Inflammatory macrophage treated with lipopolysaccharide for 4 hours (primary cell): ENCODE measurements around the gene KCNJ3.

Experiments
- DNase-seq: peaks from one replicate; pipeline ENCODE4 v3.0.0-alpha.2; 2020

KCNJ3 gene, protein sequence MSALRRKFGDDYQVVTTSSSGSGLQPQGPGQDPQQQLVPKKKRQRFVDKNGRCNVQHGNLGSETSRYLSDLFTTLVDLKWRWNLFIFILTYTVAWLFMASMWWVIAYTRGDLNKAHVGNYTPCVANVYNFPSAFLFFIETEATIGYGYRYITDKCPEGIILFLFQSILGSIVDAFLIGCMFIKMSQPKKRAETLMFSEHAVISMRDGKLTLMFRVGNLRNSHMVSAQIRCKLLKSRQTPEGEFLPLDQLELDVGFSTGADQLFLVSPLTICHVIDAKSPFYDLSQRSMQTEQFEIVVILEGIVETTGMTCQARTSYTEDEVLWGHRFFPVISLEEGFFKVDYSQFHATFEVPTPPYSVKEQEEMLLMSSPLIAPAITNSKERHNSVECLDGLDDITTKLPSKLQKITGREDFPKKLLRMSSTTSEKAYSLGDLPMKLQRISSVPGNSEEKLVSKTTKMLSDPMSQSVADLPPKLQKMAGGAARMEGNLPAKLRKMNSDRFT

DNA sequence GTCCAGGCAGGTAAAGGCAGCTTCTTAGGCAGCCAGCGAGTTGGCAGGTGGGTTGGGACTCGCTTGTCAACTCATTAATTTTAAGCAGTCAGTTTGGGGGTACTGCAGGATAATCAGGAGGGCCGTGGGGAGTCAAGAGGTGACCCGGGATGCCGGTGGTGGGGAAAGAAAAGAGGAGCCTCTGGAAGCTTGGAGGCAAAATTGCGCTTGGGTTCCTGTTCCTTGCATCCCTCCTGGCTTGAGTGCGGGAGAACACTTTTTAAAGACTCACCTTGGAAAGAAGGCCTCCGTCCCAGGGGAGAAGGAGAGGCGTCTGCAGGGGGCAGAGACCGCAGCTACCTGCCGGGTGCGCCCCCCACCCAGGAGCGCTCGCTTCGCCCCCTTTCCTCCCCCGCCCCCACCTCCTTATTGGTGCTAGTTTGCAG lies at the start of gene KCNJ3:
KCNJ3 (plus strand) TSS at position 400 of the 425 bp plus-strand sequence. CDS start 81 bp downstream, outside the sequence.
- no peak for DNase-seq

DNA sequence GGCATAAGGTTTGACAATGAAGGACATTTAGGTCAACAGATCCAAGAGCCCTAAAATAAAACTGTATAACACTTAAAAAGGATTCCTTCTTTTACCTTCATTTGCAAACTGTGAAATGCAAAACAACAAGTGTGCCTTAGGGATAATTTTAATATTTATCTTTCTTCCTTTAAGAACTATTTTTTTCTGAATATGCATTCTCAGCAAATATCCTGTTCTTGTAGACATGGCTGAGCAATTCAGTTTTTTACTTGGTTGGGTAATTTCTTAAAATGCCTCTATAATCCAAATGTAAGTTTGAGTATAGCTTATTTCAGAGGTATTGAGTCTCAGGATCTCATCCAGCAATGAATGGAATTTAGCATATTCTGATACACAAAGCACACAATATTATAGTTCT lies 43.0 kb upstream of the KCNJ3 start:
- DNase-seq = no peak

DNA sequence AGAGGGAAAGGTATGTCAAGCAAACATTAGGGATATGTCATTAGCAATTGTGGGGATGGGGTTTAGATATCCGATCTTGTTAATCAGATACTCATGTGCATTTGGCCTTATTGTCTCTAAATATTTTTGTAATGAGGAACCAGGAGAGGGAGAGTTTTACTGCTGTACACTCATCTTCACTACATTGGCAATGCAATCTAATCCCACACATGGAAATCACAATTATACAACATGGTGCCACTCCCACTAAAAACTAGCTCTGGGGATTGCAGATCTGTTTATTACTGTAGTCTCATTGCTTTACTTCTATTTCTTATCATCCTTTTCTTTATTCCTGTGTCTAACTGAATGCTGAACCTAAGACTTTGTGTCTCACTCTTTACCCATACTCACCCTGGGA lies 39.6 kb upstream of the KCNJ3 start:
- no peak for DNase-seq

DNA sequence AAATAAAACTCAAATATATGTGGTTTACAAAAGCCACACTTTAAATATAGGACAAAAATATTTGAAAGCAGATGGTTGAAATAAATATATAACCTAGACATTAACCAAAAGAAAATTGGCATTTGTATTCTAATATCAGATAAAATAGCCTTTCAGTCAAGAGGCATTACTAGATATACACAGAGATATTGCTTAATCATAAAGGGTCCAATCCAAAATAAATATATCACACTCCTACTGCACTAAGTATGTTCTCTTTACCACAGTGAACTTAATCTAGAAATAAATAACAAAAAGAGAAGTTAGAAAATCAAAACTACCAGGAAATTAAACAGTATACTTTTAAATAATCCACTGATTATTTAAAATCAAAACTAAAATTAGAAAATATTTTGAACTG lies 34.2 kb upstream of the KCNJ3 start:
- no peak for DNase-seq

DNA sequence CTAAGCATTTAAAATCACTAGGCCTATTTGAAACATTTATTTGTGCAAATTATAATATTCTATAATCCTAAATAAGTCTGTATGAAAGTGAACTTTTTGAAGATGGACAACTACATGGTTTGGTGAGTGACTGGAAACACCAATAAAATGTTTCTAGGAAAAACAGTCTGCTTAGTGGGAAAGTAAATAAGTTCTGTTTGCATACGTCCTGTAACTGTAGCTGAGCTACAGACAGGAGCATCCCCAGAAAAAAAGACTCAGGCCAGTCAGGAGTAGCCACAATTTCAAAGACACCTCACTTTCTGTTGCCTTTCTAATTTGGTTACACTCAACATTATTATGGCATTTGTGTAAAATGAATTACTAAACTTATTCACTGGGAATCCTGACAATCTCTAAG lies 28.4 kb upstream of the KCNJ3 start:
- DNase-seq = no peak

DNA sequence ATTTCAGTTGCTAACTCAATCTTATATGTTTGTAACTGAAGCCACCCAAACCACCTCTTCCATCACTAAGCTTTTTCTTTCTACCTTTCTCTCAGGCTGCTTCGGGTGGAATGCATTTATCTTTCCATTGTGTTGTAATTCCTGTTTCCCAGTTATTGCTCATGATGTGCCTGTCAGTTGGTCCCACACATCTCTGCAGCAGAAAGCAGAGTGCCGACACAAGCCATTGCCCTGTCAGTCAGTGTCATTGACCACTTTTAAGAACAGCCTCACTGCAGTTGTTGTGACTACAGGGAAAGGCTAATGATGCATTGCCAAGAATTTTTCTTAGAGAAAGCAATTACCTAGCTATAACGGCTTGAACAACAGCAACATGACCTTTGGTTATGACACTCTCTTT lies 24.8 kb upstream of the KCNJ3 start:
- no peak for DNase-seq

DNA sequence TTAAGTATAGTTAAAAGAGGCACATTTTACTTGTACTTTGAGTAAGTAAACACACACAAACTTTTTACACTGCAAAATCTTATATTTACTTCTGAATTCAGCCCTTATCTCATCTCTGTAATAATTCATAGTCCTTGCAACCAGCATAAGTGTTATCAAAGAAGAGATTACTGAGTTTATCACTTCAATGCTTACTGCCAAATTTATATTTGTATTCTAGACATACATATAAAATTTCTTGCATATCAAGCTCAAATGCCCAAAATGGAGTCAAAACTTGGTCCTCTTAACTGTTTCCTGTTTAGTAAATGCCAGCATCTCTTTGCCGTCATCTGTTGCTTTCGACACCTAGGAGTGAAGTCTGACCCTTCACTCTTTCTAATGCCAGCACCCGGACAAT lies 21.1 kb upstream of the KCNJ3 start:
- no peak for DNase-seq

DNA sequence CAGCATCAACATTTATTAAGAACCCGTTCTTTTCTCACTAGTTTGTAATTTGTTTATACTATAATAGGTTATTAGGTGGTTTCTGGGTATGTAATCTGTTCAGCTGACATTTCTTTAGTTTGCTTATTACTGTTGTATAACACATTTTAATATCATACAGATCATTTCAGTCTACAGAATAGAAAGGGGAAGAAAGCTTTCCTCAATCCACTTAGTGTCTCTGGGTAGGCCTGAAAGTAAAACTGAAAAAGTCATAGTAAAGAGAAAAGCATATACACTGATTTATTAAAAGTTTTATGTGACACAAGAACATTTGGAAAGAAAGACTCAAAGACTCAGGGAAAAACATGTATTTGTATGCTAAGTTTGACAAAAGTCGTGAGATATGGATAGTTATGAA lies 16.8 kb upstream of the KCNJ3 start:
- DNase-seq = no peak

DNA sequence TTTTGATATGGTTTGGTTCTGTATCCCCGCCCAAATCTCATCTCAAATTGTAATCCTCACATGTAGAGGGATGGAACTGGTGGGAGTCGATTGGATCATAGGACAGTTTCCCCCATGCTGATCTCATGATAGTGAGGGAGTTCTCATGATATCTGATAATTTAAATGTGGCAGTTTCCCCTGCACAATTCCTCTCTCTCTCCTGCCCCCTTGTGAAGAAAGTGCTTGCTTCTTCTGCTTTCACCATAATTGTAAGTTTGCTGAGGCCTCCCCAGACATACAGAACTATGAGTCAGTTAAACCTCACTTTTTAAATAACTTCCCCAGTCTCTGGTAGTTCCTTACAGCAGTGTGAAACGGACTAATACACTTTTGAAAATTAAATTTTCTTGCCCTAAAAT lies 12.3 kb upstream of the KCNJ3 start:
- DNase-seq = no peak

DNA sequence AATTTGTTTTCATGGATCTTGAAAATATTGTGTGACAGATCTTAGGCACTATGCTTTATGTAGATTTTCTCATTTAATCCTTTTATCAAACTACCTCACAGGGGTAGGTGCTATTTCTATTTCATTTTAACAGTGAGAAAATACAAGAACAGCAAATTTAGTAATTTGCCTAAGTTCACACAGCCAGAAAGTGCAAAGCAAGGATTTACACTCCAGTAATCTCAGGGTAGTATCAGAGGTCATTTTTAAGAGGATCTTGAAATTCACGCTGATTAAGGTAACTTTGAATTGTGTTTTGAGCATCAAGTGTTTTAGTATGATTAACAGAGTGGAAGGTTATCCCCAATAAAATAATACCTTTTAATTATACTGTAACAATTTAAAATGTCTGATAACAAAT lies 10.1 kb upstream of the KCNJ3 start:
- no peak for DNase-seq

DNA sequence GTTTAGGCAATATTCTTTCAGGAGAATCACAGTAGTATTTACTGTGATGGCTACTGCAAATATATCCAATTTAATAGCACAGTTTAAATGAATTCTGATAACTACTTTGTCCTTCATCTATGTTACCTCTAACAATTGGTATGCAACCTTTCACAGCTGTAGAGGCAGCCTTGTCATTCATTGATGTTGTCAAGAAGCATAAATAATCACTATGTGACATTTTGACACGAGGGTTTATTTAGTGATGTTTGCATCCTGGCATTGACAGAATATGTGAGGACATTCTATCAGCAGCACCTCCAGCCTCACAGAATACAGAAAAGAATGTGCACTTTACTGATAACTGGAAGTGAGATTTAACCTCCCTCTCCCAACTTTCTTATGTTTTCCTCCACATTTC lies 9.3 kb upstream of the KCNJ3 start:
- DNase-seq = no peak

DNA sequence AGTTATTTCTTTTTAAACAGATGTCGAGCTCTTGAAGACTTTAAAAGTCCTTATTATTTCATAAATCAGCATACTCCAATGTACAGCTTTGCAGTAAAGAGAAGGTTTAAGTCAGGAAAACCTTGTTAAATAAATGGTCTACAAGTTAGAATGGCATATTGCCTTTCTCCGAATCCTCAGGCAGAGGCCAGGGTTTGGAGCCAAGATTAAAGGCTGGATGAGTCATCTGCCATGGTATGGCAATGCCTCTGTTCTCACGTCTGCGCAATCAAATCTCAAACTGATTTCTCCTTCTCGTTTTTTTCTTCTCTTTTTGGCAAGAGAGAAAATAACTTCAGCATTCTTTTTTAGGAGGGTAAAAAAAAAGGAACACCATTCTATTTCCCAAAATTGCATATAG lies 5.6 kb upstream of the KCNJ3 start:
- peak; percentile 2 for DNase-seq

DNA sequence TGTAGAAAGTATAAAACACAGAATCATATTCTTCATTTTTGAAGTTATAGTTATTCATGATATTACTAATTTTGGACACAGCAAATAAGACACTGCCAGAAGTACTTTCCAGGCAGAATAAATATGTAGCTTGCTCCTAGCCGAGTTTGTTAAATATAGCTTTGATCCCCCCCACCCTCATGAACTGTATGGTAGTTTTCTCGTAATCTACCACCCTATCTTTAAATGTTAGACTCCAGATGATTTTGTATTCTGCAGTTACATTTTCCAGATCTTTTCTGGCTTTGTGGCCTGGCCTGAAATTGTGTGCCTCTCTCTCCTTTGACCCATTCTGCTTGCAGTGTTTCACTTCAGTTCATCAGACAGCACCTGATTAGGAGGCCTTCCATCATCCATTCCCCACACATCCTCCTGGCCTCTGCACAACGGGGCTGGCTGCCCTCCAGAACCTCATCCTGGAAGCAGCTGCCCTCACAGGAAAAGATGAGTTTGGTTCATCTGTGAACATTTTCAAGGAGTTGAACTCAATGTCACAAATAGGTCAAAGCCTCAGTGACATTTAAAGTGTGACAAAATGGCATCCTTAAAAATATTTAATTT lies 4.7 kb upstream of the KCNJ3 start:
- DNase-seq = no peak

DNA sequence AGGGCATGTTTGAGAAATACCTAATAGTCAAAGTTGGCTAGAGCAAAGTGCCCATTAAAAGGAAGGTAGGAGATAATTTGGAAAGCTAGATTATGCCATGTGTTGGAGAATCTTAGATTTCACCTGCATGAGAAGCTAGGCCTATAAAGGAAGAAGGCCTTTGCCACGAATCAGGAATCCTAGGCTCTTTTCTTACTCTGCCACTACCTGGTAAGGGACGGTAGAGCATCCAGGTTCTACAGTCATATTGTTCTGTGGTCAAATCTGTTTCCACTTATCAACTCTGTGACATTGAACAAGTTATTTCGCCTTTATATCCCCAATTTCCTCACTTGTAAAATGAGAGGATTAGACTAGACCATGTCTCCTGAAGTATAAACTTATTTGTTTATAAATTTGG lies 3.6 kb upstream of the KCNJ3 start:
- no peak for DNase-seq

DNA sequence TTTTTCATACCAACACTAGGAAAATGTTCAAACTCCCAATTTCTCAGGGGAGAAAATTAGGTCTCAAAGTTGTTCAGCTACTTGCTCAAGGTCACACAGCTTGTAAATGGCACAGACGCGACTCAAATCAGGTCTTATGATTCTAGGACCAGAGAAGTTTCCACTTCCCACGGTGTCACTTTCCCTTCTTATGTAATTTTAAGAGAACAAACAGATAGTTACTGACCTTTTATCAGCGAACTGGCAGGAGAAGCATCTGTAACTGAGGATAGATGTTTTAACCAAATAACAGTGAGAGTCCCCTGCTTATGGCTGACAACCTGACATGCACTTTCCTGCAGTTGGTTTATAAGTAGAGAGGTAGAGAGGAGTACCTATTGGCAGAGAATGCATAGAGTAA lies 2.1 kb upstream of the KCNJ3 start:
- DNase-seq = no peak

DNA sequence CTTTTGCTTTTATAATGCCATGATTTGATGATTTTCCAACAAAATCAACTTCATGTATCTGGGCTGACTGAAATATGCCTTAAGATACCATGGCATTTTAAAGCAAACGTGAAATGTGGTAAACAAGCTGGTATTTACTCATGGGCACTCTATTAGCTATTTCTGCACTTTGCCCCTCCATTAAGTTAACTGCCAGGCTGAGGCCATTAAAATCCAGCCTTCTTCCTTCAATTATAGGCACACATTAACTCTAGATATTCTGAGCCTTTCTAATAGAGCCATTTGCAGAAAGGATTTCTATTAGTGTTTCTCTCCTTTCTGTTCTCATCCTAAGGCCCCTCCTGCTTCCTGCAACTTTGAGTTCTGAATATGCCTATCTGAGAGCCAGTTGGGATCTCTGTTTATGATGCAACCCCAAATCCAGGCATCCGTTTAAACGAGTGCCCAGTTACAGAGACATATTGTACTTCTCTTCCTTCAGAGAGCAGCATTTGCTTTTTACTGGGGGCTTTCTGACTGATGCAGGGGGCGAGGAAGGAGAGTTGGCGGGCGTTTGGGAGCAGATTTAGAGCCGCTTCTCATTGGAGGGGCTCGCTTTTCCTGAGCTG lies 1.6 kb upstream of the KCNJ3 start:
- no peak for DNase-seq

DNA sequence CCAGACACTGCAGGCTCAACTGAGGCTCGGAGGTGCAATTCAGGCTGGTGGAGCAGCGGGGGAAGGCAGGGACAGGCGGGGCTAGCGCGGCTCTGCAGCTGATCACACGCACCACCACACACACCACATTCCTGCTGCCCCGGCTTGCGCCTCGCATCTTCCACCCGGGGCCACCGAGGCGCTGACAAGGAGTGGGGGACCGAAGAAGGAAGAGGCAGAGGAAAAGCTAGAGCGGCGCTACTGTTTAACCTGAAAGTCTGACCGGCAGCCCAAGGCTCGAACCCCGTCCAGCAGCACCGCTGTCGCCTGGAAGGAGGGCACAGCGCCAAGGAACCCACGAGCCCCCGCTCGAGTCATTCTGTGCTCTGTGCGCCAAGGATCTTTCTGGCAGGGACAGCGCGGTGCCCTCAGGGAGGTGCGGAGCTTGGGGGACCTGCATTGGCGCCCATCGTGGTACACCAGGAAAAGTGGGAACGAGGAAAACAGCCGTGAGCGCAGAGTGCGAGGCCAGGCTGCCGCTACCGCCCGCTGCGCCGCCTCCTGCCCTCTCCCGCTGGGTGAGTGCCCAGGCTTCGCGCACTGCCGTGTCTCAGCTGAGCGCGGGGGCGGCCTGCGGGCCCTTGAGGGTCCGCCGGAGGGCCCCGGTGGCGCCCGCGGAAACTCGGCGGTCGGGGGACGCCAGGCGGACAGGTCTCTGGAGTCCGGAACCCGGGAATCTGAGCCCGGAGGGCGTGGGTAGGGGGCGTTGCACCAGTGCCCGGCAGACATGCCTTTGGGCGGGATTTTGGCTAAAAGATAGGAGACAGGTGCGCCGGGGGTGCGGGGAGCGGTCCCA lies 860 bp upstream of the KCNJ3 start:
- DNase-seq = no peak

DNA sequence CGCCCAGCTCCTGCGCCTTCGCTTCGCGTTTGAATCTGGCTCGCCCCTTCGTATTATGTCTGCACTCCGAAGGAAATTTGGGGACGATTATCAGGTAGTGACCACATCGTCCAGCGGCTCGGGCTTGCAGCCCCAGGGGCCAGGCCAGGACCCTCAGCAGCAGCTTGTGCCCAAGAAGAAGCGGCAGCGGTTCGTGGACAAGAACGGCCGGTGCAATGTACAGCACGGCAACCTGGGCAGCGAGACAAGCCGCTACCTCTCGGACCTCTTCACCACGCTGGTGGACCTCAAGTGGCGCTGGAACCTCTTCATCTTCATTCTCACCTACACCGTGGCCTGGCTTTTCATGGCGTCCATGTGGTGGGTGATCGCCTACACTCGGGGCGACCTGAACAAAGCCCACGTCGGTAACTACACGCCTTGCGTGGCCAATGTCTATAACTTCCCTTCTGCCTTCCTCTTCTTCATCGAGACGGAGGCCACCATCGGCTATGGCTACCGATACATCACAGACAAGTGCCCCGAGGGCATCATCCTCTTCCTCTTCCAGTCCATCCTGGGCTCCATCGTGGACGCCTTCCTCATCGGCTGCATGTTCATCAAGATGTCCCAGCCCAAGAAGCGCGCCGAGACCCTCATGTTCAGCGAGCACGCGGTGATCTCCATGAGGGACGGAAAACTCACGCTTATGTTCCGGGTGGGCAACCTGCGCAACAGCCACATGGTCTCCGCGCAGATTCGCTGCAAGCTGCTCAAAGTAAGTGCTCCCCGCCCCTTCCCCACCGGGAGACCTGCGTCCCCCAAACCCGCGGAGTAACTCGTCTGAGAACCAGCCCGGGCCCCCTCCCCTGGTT lies 453 bp downstream of the KCNJ3 start:
- DNase-seq = no peak

DNA sequence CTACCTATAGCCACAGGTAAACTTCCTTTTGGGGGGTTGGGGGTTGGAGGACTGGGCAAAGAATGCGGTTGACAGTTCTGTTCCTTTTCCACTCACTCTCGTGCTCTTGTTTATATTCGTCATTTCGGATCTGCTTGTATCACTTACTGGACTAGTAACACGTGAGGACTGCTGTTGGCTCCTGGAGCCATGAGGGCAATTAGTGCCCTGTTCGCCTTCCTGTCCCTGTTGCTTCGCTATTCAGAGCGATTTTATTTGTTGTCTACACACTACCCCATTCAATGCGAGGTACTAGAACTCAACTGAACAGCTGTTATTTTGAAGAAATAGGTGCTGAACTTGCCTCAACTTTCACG lies 1.1 kb downstream of the KCNJ3 start:
- DNase-seq = no peak

DNA sequence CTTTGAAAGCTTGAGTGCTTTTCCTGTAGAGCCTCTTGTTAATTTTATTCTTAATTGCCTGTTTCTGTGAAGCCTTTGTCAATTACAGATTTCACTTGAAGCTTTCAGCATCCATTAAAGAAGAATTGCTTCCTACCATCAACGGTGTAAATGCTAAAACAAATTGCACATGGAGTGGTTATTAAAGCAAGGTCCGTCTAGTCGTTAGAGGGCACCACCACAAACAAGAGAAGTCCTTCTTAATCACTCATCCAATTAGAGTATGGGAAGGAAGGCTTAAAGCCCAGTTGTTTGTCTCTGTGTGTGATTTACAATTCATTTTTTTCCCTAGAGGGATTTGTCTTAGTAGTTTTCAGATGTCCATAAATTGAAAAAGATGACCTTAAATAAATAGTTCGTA lies 1.6 kb downstream of the KCNJ3 start:
- no peak for DNase-seq

DNA sequence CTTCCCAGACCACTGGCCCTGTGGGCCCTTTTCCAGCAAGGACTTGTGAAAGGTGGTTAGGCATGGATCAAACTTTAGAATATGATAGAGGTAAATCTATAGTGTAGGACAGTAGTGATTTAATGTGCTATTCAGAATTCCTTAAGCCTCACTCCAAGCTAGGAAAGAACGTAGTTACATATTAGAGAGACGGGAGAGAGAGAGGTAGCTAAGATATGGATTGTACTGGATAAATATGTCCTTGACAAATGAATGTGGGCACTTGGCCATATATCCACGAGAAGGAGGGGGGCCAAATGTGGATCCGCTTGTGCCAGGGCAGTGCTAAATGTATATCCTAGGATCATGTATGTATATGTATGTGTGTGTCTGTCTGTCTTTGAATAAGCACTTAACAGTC lies 6.5 kb downstream of the KCNJ3 start:
- no peak for DNase-seq

DNA sequence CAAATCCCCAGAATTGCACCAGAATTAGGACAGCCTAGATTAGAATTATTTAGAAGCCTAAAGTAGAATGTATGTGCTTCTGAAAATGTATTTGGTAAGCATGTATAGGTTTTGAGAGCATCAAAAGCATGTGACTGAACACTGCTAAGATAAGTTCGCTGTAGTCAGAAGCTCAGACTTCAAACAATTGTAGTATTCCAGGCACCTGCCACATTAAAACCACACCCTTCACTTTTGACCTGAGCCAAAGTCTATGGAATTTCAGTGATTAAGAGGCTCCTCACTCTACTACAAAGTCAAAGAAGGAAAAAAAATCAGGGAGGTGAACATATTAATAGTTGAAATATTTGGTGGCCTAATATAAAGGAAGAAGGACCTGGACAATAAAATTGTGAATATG lies 8.2 kb downstream of the KCNJ3 start:
- DNase-seq = no peak
